Neutrophil (primary cell): ENCODE data around the gene TOR1AIP2.

Experiments
- H3K27ac ChIP-seq: fragments of 200-600 bp; sonication (generic); 2 replicates; pipeline ENCODE4 v1.5.1; 2016; ENCODE audit warnings: mild to moderate bottlenecking, moderate library complexity
- H3K27me3 ChIP-seq: fragments of 200-600 bp; sonication (generic); 2 replicates; pipeline ENCODE4 v1.6.0; 2016; ENCODE audit warnings: mild to moderate bottlenecking
- H3K36me3 ChIP-seq: fragments of 200-600 bp; sonication (generic); 2 replicates; pipeline ENCODE4 v1.5.1; 2017
- H3K4me1 ChIP-seq, 2 experiments: fragments of 200-600 bp in 1 of 2; sonication (generic) in 1 of 2; 1 replicate in 1 of 2; 2 replicates in 1 of 2; pipeline versions ENCODE4 v1.5.1 to v1.6.1; 2013 to 2016; ENCODE audit warnings: low read depth in 1 of 2, low read length in 1 of 2, mild to moderate bottlenecking in 1 of 2, moderate library complexity in 1 of 2; ENCODE audit not compliant: control insufficient read depth in 1 of 2, insufficient read depth in 1 of 2
- H3K4me3 ChIP-seq, 2 experiments: fragments of 200-600 bp in 1 of 2; sonication (generic) in 1 of 2; 1 replicate in 1 of 2; 2 replicates in 1 of 2; pipeline ENCODE4 v1.5.1; 2013 to 2016; ENCODE audit warnings: low read depth in 1 of 2, low read length in 1 of 2, mild to moderate bottlenecking in 1 of 2, moderate library complexity in 1 of 2
- H3K9me3 ChIP-seq: fragments of 200-600 bp; sonication (generic); 2 replicates; pipeline ENCODE4 v1.5.1; 2016
- CTCF ChIP-seq: fragments of 200-600 bp; sonication (generic); IDR thresholded peaks from 2 replicates; pipeline ENCODE4 v1.5.1; 2016; ENCODE audit warnings: antibody characterized with exemption

TOR1AIP2 gene

GRCh38 chr1:179873438-179873851, 4.2 kb downstream of the TOR1AIP2 start:
- no peaks in the 10 kb centered on the region for H3K9me3 ChIP-seq
- no peak overlapping the region for H3K27ac ChIP-seq
- peaks cover 30 to 41% of the 10 kb centered on the region in 2 experiments for H3K4me1 ChIP-seq
- peaks cover 17% of the 10 kb centered on the region for H3K36me3 ChIP-seq
- H3K4me3 ChIP-seq, result no peak overlapping the region
- no peaks in the 10 kb centered on the region for H3K27me3 ChIP-seq
- no peak for TF ChIP-seq CTCF

DNA sequence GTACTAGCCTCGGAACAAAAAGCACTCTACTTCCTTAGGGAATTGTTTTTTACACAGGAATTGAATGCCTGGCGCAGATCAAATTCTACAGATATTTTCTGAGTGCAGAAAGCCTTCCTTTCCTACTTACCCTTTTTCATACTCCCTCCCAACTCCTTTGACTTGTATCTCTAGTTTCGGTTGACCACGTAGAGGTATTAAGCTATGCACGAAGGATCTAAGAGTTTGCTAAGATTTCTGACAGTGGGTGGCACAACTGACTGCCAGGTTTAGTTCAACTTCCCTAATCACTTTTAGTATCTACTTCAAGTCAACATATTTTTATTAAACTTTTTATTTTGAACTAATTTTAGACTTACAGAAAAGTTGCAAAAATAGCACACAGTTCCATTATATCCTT, 5.0 kb downstream of the TOR1AIP2 start:
- Histone ChIP-seq H3K4me3 (no peak overlapping the region), H3K27ac (peak overlapping the region; percentile 10), H3K4me1 (peaks cover 23 to 32% of the 10 kb centered on the region in 2 experiments), H3K27me3 (no peaks in the 10 kb centered on the region), H3K9me3 (no peaks in the 10 kb centered on the region), H3K36me3 (peaks cover 19% of the 10 kb centered on the region)
- TF ChIP-seq CTCF, result no peak

GRCh38 chr1:179871940-179872339, 5.7 kb downstream of the TOR1AIP2 start:
- no peak overlapping the region for H3K4me3 ChIP-seq
- peaks cover 23% of the 10 kb centered on the region for H3K36me3 ChIP-seq
- H3K27me3 ChIP-seq, result no peaks in the 10 kb centered on the region
- peaks cover 17 to 28% of the 10 kb centered on the region in 2 experiments for H3K4me1 ChIP-seq
- H3K27ac ChIP-seq, result peak overlapping the region; percentile 18
- no peaks in the 10 kb centered on the region for H3K9me3 ChIP-seq
- TF ChIP-seq CTCF, result no peak

DNA sequence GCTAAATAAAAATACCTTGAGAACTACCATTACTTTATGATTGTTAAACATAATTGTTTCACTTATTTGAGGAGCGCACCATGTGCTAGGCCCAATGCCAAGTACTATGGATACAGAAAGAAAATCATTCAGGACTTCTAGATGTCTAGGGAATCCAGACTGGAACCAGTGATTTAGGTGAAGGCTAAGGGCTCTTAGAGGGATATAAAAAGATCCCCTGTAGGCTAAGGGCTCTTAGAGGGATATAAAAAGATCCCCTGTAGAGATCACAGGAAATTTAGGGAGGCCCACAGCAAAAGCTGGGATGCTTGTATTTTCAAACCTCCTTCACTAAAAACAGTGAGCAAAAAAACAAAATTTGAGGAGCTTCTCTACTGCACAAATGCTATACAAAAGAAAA, 6.7 kb downstream of the TOR1AIP2 start:
- Histone ChIP-seq H3K4me1 (peaks cover 7 to 17% of the 10 kb centered on the region in 2 experiments), H3K9me3 (no peaks in the 10 kb centered on the region), H3K27me3 (no peaks in the 10 kb centered on the region), H3K27ac (no peak overlapping the region), H3K36me3 (peaks cover 30% of the 10 kb centered on the region), H3K4me3 (no peak overlapping the region)
- no peak for TF ChIP-seq CTCF

DNA sequence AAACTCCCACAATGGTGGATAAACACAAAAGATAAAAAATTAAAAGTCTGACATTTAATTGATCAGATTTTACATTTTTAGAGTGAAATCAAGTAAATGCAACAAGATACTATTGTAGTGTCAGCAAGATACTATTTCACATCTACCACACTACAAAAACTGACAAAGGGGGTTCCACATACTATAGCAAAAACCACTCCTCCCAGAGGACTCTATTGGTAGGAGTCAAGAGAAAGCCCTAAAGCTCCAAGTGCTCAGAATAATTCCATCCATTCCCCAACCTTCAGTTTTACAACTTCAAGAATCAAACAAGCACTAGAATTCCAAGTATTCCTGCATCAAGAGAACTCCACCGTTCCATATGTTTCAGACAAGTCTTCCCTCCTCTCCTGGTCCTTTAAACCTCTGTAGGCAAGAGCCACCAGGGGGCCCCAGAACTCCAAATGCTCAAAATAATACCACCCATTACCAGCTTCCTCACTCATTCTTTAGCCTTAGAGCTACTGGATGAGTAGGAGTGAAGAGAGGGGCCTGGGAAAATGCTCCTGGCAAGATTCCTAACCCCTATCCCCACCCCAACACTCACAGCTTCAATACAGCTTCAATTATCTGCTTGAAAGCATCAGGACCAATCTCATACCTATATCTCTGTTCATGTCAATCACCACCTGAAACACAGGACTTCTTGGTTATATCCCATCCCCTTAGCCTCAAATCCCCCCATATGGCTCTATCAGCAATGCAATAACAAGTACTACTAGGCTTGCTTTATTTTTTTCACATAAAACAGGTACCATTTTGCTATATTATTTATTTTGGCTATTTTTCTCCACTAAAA, 9.9 kb downstream of the TOR1AIP2 start:
- H3K27ac ChIP-seq, result no peak overlapping the region
- peaks cover 3 to 13% of the 10 kb centered on the region in 2 experiments for H3K4me1 ChIP-seq
- no peaks in the 10 kb centered on the region for H3K27me3 ChIP-seq
- H3K36me3 ChIP-seq, result peaks cover 45% of the 10 kb centered on the region
- peak; percentile 26 for TF ChIP-seq CTCF
- H3K4me3 ChIP-seq, result no peak overlapping the region
- no peaks in the 10 kb centered on the region for H3K9me3 ChIP-seq
